NCI-H2196 (cell line): ENCODE data around the gene DEFB123.
"Not testable (repeated sequence)": the region's sequence is repeated elsewhere in the genome, so short reads cannot be mapped to it uniquely, and the experiment has no call there.

Experiments used
- DNase-seq: peaks from one replicate; lab custom pipeline; 2025; ENCODE audit not compliant: unreplicated experiment; lab: John Stamatoyannopoulos, UW

The DEFB123 gene

GRCh38 chr20:31440012-31440659 is at the start of gene DEFB123:
DEFB123 (plus strand) TSS chr20:31440632; CDS start chr20:31440699, 67 bp downstream.
- DNase-seq: no peak

- no peak for DNase-seq
These were observed 47.6 kb upstream of the DEFB123 start for GRCh38 chr20:31392836-31393235.

DNA sequence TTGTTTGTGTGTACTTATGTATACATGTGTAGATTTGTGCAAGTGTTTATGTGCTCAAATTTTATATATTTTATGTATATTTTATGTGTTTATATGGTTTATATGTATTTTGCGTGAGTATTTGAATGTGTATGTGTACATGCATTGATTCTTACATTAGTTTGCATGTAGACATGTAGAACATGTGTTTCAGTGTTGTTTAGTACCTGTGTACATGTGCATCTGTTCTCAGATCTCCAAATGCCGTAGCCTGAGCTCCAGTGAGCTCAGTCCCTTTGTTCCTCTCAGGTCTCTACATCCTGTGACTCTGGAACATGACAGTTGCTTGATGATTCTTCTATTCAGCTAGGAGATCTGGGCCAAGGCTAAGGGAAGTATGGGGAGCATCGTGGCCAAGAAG is 45.5 kb upstream of the DEFB123 start:
- DNase-seq: no peak

DNA sequence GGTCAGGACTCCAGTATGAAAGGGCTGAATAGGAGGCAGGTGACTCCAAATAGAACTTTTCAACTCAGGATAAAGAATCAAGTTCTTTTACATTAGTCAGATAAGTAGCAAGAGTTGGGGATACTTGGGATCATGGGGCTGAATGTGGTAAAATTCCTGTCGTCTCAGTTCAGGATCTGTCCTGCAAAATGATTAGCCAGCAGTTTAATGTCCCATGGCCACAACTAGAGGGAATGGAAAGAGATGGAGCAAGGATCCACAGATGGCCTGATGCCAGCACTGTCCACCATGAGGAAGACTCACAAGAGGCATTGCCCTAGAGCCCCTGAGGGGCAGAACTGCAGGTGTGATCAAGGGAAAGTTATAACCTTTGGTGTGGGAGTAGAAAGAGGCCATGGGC is 36.5 kb upstream of the DEFB123 start:
- DNase-seq: no peak

- DNase-seq: no peak
These were observed 34.3 kb upstream of the DEFB123 start, which contains the start of gene DEFB121 for GRCh38 chr20:31406115-31406514. DEFB121 (minus strand) TSS chr20:31406215; CDS start chr20:31406152, 63 bp downstream.

- DNase-seq: no peak
These were observed 30.4 kb upstream of the DEFB123 start for GRCh38 chr20:31410011-31410410.

DNA sequence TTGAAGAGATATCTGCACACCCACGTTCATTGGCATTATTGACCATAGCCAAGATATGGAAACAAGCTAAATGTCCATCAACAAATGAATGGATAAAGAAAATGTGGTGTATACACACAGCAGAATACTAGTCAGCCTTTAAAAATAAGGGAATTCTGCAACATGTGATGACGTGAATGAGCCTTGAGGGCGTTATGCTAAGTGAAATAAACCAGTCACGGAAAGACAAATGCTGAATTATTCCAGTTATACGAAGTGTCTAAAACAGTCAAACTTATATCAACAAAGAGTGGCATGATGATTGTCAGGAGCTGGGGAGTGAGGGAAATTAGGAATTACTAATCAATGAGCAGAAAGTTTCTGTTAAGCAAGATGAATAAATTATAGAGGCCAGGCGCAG is 26.1 kb upstream of the DEFB123 start:
- DNase-seq: no peak

DNA sequence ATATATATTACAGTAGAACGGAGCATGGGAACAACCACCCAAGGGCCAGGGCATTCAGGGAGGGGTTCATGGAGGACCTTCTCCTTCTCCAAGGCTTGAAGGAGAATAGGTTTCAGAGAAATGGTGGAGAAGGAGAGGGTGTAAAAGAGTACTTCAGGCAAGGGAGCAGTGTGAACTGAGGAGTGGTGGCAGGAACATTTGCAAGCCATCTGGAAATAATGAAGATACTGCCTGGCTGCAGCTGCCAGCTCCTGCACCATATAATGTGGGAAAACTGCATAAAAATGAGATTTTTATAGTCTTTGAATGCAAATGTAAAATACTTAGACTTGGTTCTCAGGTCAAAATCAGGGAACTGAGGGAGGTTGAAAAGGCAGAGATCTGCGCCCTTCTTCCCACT is 24.8 kb upstream of the DEFB123 start:
- DNase-seq: no peak

DNA sequence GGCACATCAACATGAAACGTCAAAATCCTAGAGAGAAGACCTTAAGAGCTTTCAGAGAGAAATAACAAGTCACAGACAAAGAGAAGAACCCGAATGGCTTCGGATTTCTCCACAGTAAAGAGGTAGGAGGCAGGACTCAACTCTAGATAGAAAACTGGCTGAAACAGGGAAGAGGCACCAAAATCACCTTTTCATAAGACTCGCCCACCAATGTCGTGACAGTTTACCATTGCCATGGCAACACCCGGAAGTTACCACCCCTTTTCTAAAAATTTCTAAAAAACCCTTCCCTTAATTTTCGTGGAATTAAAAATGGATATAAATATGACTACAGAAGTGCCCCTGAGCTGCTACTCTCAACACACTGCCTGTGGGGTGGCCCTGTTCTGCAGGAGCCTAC is 22.1 kb upstream of the DEFB123 start:
- no peak for DNase-seq

DNA sequence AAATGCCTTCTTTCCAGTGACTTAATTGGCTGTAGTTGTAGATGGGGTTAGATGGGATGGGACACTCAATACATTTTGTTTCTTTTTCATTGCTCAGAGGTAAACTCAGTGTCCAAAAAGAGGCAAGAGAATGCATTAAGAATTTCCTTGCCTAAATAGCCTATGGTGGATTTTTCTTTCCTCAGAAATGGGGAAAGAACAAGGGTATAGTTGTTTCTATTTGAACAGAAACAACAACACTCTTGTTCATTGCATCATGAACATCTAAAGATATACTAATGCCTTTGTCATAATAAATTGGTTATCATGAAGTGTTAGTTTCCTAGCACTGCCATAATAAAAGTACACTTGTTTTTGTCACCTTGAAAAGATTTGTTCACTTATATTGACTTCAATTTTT is 14.6 kb upstream of the DEFB123 start:
- no peak for DNase-seq

- not testable (repeated sequence) for DNase-seq
These were observed 13.4 kb upstream of the DEFB123 start for GRCh38 chr20:31426891-31427551.

GRCh38 chr20:31427576-31427975 is 12.9 kb upstream of the DEFB123 start:
- not testable (repeated sequence) for DNase-seq

DNA sequence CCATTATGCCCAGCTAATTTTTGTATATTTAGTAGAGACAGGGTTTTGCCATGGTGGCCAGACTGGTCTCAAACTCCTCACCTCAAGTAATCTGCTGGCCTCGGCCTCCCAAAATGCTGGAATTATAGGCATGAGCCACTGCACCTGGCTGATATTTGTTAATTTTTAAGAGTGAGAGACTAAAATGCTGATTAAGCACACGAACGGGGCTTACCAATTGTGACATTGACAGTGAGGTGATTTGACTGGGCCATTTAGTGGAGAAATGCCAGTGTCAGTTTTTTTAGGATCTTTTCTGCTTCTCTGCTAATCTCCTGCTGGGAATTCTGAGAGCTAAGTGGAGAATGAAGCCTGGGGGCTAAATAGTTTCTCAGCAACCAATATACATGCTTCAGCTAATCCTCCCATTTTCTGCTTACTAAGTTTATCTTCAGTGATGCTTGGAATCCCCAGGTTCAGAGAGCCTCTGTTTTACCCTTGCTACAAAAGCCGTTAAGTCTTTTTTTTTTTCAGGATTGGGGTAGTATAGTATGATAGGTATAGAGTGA is 9.8 kb upstream of the DEFB123 start:
- no peak for DNase-seq

DNA sequence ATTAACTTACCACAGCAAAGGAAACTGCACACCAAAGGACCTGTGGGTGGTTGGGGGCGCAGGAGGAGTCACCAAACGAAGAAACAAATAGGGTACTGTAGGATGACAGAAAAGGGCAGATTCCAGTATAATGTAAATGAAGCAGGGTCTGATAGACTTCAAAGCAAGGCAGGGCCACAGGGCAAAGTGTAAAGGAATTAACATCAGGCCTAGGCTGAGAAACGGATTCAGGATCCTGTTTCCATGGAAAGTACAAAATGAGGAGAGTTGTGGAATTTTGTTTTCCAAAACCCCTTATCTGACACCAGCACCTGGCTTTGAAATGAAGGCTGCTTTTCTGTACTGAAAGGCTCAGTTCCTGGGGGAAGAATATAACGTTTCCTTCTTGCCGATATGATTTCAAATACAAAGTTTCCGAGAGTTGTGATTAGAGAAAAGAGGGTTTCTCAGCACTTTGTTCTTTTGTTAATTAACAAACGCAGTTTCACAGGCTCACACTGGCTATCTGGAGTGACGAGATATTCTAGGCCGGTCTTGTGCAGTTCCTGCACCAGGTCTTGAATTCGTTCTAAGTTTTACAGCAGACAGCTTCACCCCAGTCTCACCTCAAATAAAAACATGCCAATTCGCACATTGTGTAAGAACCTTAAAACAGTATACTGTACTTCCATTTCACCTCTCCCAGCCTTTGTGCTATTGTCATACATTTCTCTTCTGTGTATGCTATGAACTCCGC is 5.8 kb downstream of the DEFB123 start:
- no peak for DNase-seq

DNA sequence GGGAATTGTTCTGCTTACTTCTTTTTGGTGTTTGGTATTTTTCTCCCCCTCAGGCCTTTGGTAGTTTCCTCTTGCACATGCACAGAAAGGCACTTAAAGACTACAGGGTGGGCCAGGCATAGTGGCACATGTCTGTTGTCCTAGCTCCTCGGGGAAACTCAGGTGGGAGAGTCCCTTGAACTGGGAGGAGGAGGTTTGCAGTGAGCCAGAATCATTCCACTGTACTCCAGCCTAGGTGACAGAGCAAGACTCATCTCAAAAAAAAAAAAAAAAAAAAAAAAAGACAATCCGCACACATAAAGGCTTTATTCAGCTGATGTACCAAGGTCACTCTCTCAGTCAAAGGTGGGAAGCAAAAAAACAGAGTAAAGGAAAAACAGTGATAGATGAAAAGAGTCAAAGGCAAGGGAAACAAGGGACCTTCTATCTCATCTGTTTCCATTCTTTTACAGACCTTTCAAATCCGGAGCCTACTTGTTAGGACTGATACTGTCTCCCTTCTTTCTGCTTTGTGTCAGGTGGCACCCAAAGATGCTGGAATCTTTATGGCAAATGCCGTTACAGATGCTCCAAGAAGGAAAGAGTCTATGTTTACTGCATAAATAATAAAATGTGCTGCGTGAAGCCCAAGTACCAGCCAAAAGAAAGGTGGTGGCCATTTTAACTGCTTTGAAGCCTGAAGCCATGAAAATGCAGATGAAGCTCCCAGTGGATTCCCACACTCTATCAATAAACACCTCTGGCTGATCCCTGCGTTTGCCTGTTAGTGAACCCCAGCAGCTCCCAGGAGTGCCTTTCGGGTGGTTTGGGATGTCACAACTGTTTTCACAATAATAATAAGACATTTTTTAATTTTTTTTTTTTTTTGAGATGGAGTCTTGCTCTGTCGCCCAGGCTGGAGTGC is 9.3 kb downstream of the DEFB123 start:
- DNase-seq: no peak

GRCh38 chr20:31452575-31452974 is 12.1 kb downstream of the DEFB123 start:
- DNase-seq: no peak

DNA sequence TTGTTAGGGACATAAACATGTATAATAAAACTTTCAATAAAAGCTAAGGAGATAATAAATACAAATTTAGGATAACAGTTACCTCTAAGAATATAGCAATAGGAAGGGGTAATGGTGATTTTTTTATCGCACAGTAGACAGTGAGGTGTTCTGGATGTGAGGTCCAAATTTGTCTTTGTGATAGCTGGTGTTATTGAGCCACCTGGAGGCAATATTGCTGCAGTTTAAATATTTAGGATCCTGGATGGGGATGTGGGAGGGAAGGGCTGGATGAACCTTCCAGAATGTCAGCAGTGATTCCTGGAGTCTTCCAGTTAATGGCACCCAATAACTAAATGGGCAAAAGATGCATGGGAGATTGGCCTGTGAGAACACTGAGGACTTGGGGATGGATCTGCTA is 13.9 kb downstream of the DEFB123 start:
- no peak for DNase-seq

GRCh38 chr20:31470946-31471345 is 30.5 kb downstream of the DEFB123 start:
- DNase-seq: not testable (repeated sequence)

DNA sequence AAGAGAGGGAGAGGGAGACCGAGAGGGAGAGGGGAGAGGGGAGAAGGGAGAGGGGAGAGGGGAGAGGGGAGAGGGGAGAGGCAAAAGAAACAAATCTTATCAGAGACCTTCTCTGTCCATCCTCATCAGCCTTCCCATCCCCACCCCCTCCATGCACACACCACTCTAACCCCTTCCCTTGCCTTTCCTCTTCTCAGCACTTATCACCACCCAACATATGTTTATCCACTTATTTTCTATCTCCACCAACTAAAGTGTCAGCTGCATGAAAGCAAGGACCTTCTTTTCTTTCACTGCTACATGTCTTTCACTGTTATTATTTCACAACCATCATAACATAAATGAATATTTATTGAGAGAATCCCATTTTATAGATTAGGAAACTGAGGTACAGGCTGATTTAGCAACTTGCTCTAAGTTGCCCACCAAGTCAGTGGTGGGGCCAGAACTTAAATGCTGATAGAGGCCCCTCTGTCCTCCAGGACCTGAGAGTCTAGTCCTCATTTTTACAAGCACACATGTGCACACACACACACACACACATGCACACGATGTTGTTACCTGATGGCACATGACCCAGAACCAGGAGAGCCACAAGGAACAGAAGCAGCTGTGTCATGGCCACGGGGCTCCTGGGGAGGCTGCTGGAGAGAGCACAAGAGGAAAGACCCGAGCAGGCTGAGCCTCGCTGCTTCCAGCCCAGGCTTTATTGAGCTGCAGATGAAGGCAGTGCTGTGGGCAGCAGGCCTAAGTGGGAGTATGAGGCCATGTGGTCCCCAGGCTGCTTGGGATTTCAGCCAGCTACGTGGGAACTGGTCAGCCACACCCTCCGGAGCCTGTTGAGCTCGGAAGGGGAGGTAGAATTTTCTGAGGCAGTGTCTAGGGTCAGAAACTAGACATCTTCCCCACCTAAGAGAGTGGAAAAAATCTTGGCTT is 32.2 kb downstream of the DEFB123 start:
- no peak for DNase-seq
